IPS-NIHi7 (cell line): ENCODE results near the gene SLC39A12.

Source experiments
- DNase-seq: peaks from one replicate; pipeline ENCODE4 v3.0.0; 2012; ENCODE audit warnings: mixed read lengths; ENCODE audit errors: extremely low spot score

SLC39A12 gene

DNA sequence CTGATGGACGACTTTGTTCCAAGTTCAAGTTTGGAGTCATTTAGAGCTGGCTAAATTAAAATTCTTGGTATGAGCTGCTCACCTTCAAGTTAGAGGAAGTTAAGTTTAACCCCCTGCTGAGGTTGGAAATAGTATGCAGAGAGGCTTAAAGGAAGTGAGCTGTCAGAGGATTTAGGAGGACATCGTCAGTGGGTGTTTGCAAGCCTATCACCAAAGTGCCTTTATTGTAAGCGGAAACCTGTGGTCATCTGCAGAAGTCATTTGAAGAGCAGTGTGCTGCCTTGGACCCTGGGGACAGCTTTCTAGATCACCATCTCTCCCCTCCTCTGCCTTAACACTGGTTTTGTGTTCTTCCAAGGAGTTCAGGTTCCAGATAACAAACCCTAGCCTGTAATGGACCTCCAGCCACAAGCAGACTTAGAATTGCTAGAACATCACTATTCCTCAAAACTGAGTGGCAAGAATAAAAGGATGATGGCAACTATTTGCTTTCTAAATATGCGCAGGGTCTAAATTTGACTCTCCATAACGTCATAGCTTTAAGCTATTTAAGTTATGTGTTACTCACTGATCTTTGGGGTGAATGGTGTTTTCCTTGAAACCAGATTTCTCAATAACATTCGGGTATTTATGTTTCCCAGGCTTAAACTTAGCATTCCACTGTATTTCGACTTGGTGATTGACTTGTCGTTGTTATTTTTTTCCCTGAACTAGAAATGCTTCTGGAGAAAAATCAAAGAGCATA is 93.4 kb downstream of the SLC39A12 start:
- peak; percentile 46 for DNase-seq

- DNase-seq, result no peak
Measured at GRCh38 chr10:18056583-18056982, 104.9 kb downstream of the SLC39A12 start.

DNA sequence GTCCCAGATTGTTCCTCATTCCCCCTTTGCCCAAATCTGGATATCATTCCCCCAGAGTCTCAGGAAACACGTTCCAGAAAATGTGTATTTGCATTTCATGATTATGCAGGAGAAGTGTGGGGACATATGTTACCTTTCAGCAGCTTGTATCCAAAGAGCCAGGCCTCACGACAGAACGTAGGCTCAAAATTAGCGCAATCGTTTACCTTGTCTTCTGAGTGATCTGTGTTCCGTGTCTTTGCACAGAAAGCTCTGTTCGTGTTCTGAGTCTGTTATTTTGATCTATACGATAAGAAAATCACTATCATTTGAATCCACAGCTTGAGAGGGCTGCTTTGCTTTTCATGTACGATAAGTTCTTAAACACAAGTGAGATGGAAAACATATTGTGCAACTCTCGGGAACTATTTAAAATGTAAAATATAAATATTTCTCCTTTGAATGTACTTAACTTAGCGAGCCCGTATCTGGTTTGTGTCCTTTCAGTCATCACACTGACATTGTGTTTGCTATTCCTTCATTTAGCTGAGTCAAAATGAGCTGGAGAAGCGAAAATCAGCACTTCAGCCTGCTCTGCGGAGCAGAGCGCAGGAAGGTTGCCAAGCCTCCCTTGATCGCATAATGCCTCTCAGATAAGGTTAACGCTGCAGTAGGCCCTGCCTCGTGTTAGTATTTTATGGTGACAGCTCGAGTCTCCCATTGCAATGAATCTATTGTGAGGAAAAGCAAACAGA is 108.3 kb downstream of the SLC39A12 start:
- peak; percentile 21 for DNase-seq

GRCh38 chr10:18066947-18067346 is 115.2 kb downstream of the SLC39A12 start:
- no peak for DNase-seq

- no peak for DNase-seq
Measured at GRCh38 chr10:18068401-18068800, 116.7 kb downstream of the SLC39A12 start.

DNA sequence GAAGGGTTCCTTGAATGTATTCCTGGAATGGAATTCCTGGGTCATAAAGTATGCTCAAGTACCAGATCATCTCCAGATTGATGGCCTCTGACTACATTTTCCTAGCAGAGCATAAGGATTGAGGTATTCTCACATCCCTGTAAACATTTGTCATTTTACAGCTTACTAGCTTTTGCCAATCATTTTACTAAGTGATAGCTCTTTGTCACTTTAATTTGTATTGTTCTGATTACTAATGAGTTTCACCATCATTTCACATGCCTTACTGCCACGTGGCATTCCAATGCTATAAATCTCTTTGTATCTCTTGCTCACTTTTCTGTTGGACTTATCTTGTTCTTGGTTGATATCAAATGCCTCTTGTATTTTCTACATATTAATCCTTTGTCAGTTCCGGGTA is 119.9 kb downstream of the SLC39A12 start:
- DNase-seq, result no peak

DNA sequence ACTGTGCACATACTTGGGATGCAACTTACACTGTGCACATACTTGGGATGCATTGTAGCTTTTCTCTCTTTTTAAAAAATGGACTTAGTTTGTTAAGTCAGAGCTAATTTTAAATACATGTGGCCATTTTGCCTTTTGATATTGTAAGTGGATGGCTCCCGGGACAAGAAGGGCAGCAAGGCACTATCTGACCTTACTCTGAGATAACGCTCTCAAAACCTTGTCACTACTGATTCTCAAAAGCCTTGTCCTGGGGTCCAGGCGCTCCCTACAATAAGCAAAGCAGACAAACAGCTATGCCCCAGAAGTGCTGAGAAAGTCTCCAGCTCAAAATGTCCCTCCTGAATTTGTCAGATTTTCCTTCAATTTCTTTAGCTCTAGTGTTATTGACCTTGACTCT is 121.6 kb downstream of the SLC39A12 start:
- no peak for DNase-seq

GRCh38 chr10:18075881-18076280 is 124.2 kb downstream of the SLC39A12 start:
- no peak for DNase-seq

- DNase-seq, result no peak
Measured at GRCh38 chr10:18079665-18080295, 128.1 kb downstream of the SLC39A12 start.

DNA sequence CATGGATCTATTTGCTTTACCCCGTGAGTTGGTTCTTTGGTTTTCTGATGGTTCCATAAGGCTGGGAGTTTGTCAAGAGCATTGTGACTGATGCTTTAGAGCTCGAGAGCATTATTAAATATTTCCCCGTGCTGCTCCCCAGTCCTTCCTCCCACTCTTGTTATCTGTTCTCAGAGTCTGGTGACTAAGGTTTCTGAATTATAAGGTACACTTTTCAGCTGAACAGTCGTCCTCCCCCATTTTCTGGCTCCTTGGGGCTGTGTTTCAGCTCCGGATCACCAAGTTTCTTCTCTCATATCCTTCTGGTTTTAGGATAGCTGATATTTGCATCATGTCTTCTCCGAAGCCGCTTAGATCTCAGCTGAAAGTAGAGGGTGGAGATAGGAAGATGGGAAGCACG is 130.7 kb downstream of the SLC39A12 start:
- no peak for DNase-seq

- DNase-seq, result no peak
Measured at GRCh38 chr10:18085855-18086254, 134.1 kb downstream of the SLC39A12 start.

DNA sequence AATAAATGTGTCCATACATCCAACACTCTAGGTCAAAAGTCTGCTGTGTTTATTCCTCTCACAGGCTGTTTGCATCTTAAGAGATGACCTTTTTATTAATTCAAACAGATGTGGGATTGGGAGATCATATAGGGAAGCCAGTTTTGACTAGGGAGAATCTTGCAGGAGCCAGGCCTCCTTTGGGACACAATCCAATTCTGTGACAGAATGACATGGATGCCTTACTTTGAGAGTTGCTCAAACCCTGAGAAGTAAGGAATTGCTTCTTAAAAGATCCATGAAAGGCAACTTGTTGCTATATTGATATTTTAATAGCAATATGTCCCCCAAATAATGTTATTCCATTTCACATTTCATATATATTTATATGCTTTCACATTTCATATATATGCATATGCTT is 135.0 kb downstream of the SLC39A12 start:
- DNase-seq, result no peak

GRCh38 chr10:18087355-18087754 is 135.6 kb downstream of the SLC39A12 start:
- DNase-seq, result no peak
